DND-41 (cell line): ENCODE data around the gene ZBTB12.
"Not testable (repeated sequence)": the region's sequence is repeated elsewhere in the genome, so short reads cannot be mapped to it uniquely, and the experiment has no call there.

ENCODE experiments used
- ATAC-seq: fragments of 200-7000 bp; cut with Tn5 transposase; 3 replicates; pipeline ENCODE4 v1.9.1; 2021; ENCODE audit warnings: low read depth; ENCODE audit not compliant: insufficient read depth
- DNase-seq: peaks from one replicate; pipeline ENCODE4 v3.0.0-alpha.2; 2020
- H2AFZ ChIP-seq: 2 replicates; pipeline ENCODE4 v1.6.0; 2012; ENCODE audit warnings: low read depth, low read length
- H3K27ac ChIP-seq: 2 replicates; pipeline ENCODE4 v1.5.1; 2012; ENCODE audit warnings: low read length, inconsistent platforms
- H3K27me3 ChIP-seq: fragments of 200-600 bp; sonication (generic); 2 replicates; pipeline ENCODE4 v1.6.0; 2012; ENCODE audit warnings: low read length, mild to moderate bottlenecking, inconsistent platforms; ENCODE audit not compliant: insufficient read depth, poor library complexity
- H3K36me3 ChIP-seq: 2 replicates; pipeline ENCODE4 v1.5.1; 2012; ENCODE audit warnings: low read length, inconsistent platforms; ENCODE audit not compliant: insufficient read depth
- H3K4me1 ChIP-seq: 2 replicates; pipeline ENCODE4 v1.5.1; 2012; ENCODE audit warnings: mild to moderate bottlenecking, low read length; ENCODE audit not compliant: insufficient read depth
- H3K4me2 ChIP-seq: 2 replicates; pipeline ENCODE4 v1.6.0; 2012; ENCODE audit warnings: mild to moderate bottlenecking, moderate library complexity, low read length, inconsistent platforms; ENCODE audit not compliant: insufficient read depth
- H3K4me3 ChIP-seq, 2 experiments: fragments of 200-600 bp in 1 of 2; shearing (Covaris generic) in 1 of 2; 2 replicates each; pipeline ENCODE4 v1.5.1; 2012 to 2016; ENCODE audit warnings: inconsistent platforms in 2 of 2, low read length in 2 of 2, mild to moderate bottlenecking in 2 of 2, low read depth in 1 of 2, moderate library complexity in 1 of 2
- H3K79me2 ChIP-seq: 2 replicates; pipeline ENCODE4 v1.6.0; 2012; ENCODE audit warnings: low read length, inconsistent platforms; ENCODE audit not compliant: insufficient read depth
- H3K9ac ChIP-seq: 2 replicates; pipeline ENCODE4 v1.6.0; 2012; ENCODE audit warnings: low read depth, mild to moderate bottlenecking, inconsistent platforms, low read length, moderate library complexity
- H3K9me3 ChIP-seq: 2 replicates; pipeline ENCODE4 v1.5.1; 2012; ENCODE audit warnings: low read length, moderate library complexity, mild to moderate bottlenecking, inconsistent platforms; ENCODE audit not compliant: insufficient read depth, severe bottlenecking
- H4K20me1 ChIP-seq: 2 replicates; pipeline ENCODE4 v1.6.0; 2012; ENCODE audit warnings: low read length; ENCODE audit not compliant: insufficient read depth
- CTCF ChIP-seq: IDR thresholded peaks from 2 replicates; pipeline ENCODE4 v1.5.1; 2012; ENCODE audit warnings: borderline replicate concordance, low read length, moderate library complexity, mild to moderate bottlenecking; ENCODE audit not compliant: poor library complexity, severe bottlenecking; ENCODE audit errors: extremely low read depth
- EZH2 ChIP-seq: IDR thresholded peaks from 3 replicates; pipeline ENCODE4 v1.6.1; 2012; ENCODE audit warnings: borderline replicate concordance, low read depth, mild to moderate bottlenecking, moderate library complexity, low read length, inconsistent platforms; ENCODE audit not compliant: severe bottlenecking

ZBTB12 gene

GRCh38 chr6:31933537-31933936 lies 31.7 kb upstream of the ZBTB12 start:
- H3K4me3 ChIP-seq = no peak overlapping the region
- peaks cover 3% of the 10 kb centered on the region for H3K27me3 ChIP-seq

GRCh38 chr6:31932137-31932536 lies 30.3 kb upstream of the ZBTB12 start:
- H3K4me2 ChIP-seq, H3K79me2 ChIP-seq, H3K27ac ChIP-seq, H4K20me1 ChIP-seq, H3K9ac ChIP-seq, ATAC-seq, DNase-seq, H3K4me3 ChIP-seq, H2AFZ ChIP-seq, H3K27me3 ChIP-seq, H3K4me1 ChIP-seq, H3K36me3 ChIP-seq, H3K9me3 ChIP-seq: not testable (repeated sequence)

More at GRCh38 chr6:31933537-31933936, 31.7 kb upstream of the ZBTB12 start:
- H3K4me1 ChIP-seq = no peaks in the 10 kb centered on the region
- no peak for DNase-seq
- no peaks in the 10 kb centered on the region for H3K36me3 ChIP-seq
- H4K20me1 ChIP-seq = no peaks in the 10 kb centered on the region
- no peak overlapping the region for H3K9ac ChIP-seq
- no peak overlapping the region for H3K27ac ChIP-seq
- no peak overlapping the region for H3K4me2 ChIP-seq
- ATAC-seq = no peak
- H3K9me3 ChIP-seq = no peaks in the 10 kb centered on the region
- TF ChIP-seq CTCF (no peak), EZH2 (no peak)
- H2AFZ ChIP-seq = no peak overlapping the region
- no peaks in the 10 kb centered on the region for H3K79me2 ChIP-seq

DNA sequence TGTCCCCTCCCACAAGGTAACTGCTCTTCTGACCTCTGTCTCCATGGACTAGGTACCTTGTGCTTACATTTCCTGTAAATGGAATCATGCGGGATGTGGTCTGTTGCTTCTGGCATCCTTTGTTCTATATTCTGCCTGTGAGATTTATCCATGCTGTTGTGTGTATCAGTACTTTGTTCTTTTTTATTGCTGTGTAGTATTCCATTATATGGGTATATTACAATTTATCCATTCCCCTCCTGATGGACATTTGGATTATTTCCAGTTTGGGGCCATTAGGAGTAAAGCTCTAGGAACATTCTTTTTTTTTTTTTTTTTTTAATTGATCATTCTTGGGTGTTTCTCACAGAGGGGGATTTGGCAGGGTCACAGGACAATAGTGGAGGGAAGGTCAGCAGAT lies 29.1 kb upstream of the ZBTB12 start:
- H3K27me3 ChIP-seq = peaks cover 1% of the 10 kb centered on the region
- H3K27ac ChIP-seq = no peak overlapping the region
- H3K4me3 ChIP-seq = no peak overlapping the region
- TF ChIP-seq EZH2 (no peak), CTCF (no peak)
- ATAC-seq (no peak), DNase-seq (no peak)
- no peak overlapping the region for H2AFZ ChIP-seq
- H3K36me3 ChIP-seq = no peaks in the 10 kb centered on the region
- H3K4me1 ChIP-seq = no peaks in the 10 kb centered on the region
- H3K4me2 ChIP-seq = no peak overlapping the region
- no peak overlapping the region for H3K9ac ChIP-seq
- no peaks in the 10 kb centered on the region for H3K79me2 ChIP-seq
- no peaks in the 10 kb centered on the region for H4K20me1 ChIP-seq
- H3K9me3 ChIP-seq = no peaks in the 10 kb centered on the region

DNA sequence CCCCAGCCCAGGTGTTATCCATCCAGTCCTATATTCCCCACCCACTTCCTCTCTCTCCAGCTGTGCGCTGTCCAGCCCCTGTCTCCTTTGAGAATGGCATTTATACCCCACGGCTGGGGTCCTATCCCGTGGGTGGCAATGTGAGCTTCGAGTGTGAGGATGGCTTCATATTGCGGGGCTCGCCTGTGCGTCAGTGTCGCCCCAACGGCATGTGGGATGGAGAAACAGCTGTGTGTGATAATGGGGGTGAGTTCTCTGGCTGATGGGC lies 26.7 kb upstream of the ZBTB12 start:
- H3K9ac ChIP-seq = no peak overlapping the region
- H3K36me3 ChIP-seq = no peaks in the 10 kb centered on the region
- no peak overlapping the region for H3K4me3 ChIP-seq
- no peak overlapping the region for H2AFZ ChIP-seq
- H3K79me2 ChIP-seq = no peaks in the 10 kb centered on the region
- ATAC-seq = no peak
- H3K4me1 ChIP-seq = no peaks in the 10 kb centered on the region
- H3K27ac ChIP-seq = no peak overlapping the region
- H3K9me3 ChIP-seq = no peaks in the 10 kb centered on the region
- no peak overlapping the region for H3K4me2 ChIP-seq
- TF ChIP-seq EZH2 (no peak), CTCF (no peak)
- peaks cover 3% of the 10 kb centered on the region for H3K27me3 ChIP-seq
- no peak for DNase-seq
- H4K20me1 ChIP-seq = no peaks in the 10 kb centered on the region
